ENCODE data around the gene CTNNA2. TPM values are rescaled to one million over a fixed set of nuclear protein-coding genes. Genes with fewer than 3 reads are reported as not detected.

The CTNNA2 gene
- total and polyA plus RNA-seq, 12 donors = 0.09 to 0.57 (median 0.15) TPM; not detected in 9

- Histone ChIP-seq H3K27me3 (no peaks in the 10 kb centered on the region), H3K4me3 (no peak overlapping the region), H3K9me3 (no peaks in the 10 kb centered on the region), H3K36me3 (no peaks in the 10 kb centered on the region), H3K4me1 (no peaks in the 10 kb centered on the region), H3K27ac (no peak overlapping the region)
- 49 to 94% methylated on average over 1 of the region's 1 CpG for WGBS, 2 donors
- ATAC-seq = no peak
- no peak for DNase-seq
- intact Hi-C loops (cut with DNase I) = no loop called here
- TF ChIP-seq CTCF (IDR thresholded peaks at IDR 0.05) = no peak
These were observed 951.4 kb downstream of the CTNNA2 start for GRCh38 chr2:80464275-80464674.

DNA sequence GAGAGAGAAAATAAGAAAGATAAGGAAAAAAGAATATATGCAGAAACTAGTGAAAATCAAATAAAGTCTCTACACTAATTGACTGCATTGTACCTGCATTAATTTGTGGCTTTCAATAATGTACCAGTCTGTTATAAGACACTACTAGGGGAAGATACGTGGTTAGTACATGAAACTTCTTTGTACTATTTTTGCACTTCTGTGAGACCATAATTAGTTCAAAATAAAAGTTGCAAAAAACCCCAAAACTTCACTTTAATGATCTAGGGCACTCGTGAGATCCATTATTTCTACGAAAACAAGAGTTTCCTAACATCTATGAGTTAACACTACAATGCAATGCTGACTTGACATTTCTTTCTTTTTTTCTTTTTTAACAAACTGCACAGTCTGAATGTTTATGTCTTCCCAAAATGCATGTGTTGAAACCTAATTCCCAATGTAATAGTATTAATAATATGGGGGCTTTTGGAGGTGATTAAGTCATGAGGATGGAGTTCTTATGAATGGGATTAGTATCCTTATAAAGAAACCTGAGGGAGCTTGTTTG lies 954.5 kb downstream of the CTNNA2 start:
- Histone ChIP-seq H3K27ac (no peak overlapping the region), H3K9me3 (no peaks in the 10 kb centered on the region), H3K36me3 (no peaks in the 10 kb centered on the region), H3K4me1 (no peaks in the 10 kb centered on the region), H3K27me3 (no peaks in the 10 kb centered on the region), H3K4me3 (no peak overlapping the region)
- ATAC-seq (no peak), DNase-seq (no peak)
- WGBS, 2 donors = 88 to 96% methylated on average over 3 of the region's 3 CpGs
- TF ChIP-seq CTCF (IDR thresholded peaks at IDR 0.05) = no peak
- intact Hi-C loops (cut with DNase I) = no loop called here

DNA sequence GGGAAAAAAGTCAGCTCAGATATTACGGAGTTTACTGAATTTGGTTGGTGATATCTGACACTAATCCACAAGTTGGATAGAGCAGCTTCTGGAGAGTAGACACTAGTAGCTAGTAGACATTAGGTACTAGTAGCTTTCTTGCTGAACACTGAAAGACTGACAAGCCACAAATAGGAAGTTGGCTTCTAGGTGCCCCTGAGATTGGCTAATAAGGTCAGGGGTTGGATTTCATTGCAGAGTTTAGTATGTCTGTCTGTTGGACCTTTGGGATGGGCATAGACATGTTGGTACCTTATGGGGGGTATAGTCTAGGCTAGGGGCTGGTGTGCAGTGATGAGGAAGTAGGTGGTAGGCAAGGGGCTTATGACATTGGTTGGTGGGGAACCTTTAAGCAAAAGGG lies 956.6 kb downstream of the CTNNA2 start:
- Histone ChIP-seq H3K27me3 (no peaks in the 10 kb centered on the region), H3K9me3 (no peaks in the 10 kb centered on the region), H3K27ac (no peak overlapping the region), H3K4me1 (no peaks in the 10 kb centered on the region), H3K36me3 (no peaks in the 10 kb centered on the region), H3K4me3 (no peak overlapping the region)
- ATAC-seq (no peak), DNase-seq (no peak)
- WGBS, 2 donors = 77 to 83% methylated on average over 1 of the region's 1 CpG
- no peak for TF ChIP-seq CTCF (IDR thresholded peaks at IDR 0.05)
- intact Hi-C loops (cut with DNase I) = no loop called here

DNA sequence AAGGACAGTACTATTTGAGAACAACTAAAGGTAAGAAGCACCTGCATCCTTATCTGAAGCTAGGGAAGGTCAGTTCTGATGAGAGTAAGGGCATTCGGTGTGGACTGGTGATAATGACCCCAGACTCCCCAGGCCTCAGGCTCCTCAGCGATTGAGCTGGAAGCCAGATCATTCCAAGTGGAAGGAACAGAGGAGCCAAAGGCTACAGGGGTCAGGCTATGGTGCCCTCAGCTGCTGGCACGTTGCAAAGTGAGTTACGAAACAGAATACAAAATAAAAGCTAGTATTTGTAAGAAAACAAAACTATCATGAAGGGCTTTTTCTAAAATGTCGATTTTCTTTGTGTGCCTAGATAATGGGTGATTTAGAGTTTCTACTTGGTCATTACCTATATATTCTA lies 960.2 kb downstream of the CTNNA2 start:
- TF ChIP-seq CTCF (IDR thresholded peaks at IDR 0.05) = no peak
- Histone ChIP-seq H3K4me3 (no peak overlapping the region), H3K27ac (no peak overlapping the region), H3K9me3 (no peaks in the 10 kb centered on the region), H3K4me1 (peaks cover 0 to 9% (median 0%) of the 10 kb centered on the region in 9 donors), H3K27me3 (no peaks in the 10 kb centered on the region), H3K36me3 (no peaks in the 10 kb centered on the region)
- no peak for ATAC-seq
- intact Hi-C loops (cut with DNase I) = no loop called here
- WGBS, 2 donors = 84 to 89% methylated on average over 5 of the region's 5 CpGs
- no peak for DNase-seq

Data from heart right ventricle (tissue), 16 donors.